ENCODE data around the gene CYP1A2.

- TF ChIP-seq EWSR1 (IDR thresholded peaks at IDR 0.05; ENCODE audit: borderline replicate concordance, low read depth, partially characterized antibody) (no peak), ZNF436 (CRISPR knock-in tag; IDR thresholded peaks at IDR 0.05) (no peak), PHF8 (IDR thresholded peaks at IDR 0.05; ENCODE audit: borderline replicate concordance, low read length) (no peak), ZNF609 (CRISPR knock-in tag; IDR thresholded peaks at IDR 0.05; ENCODE audit: borderline replicate concordance) (no peak), BRD9 (IDR thresholded peaks at IDR 0.05; ENCODE audit: low read depth, partially characterized antibody) (no peak)
- TF ChIP-seq, protein P1, sequence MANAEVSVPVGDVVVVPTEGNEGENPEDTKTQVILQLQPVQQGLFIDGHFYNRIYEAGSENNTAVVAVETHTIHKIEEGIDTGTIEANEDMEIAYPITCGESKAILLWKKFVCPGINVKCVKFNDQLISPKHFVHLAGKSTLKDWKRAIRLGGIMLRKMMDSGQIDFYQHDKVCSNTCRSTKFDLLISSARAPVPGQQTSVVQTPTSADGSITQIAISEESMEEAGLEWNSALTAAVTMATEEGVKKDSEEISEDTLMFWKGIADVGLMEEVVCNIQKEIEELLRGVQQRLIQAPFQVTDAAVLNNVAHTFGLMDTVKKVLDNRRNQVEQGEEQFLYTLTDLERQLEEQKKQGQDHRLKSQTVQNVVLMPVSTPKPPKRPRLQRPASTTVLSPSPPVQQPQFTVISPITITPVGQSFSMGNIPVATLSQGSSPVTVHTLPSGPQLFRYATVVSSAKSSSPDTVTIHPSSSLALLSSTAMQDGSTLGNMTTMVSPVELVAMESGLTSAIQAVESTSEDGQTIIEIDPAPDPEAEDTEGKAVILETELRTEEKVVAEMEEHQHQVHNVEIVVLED (CRISPR knock-in tag; IDR thresholded peaks at IDR 0.05) = no peak
- TF ChIP-seq, protein P2, sequence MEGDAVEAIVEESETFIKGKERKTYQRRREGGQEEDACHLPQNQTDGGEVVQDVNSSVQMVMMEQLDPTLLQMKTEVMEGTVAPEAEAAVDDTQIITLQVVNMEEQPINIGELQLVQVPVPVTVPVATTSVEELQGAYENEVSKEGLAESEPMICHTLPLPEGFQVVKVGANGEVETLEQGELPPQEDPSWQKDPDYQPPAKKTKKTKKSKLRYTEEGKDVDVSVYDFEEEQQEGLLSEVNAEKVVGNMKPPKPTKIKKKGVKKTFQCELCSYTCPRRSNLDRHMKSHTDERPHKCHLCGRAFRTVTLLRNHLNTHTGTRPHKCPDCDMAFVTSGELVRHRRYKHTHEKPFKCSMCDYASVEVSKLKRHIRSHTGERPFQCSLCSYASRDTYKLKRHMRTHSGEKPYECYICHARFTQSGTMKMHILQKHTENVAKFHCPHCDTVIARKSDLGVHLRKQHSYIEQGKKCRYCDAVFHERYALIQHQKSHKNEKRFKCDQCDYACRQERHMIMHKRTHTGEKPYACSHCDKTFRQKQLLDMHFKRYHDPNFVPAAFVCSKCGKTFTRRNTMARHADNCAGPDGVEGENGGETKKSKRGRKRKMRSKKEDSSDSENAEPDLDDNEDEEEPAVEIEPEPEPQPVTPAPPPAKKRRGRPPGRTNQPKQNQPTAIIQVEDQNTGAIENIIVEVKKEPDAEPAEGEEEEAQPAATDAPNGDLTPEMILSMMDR (IDR thresholded peaks at IDR 0.05 in 2 of 3, conservative IDR thresholded peaks at IDR 0.05 in 1 of 3; ENCODE audit: insufficient read depth in 2 of 3, low read depth in 1 of 3, low read length in 3 of 3) = no peak
These were observed 46.3 kb downstream of the CYP1A2 start for GRCh38 chr15:74794970-74795349.

Measured in K562 (cell line).